Activated naive CD4-positive, alpha-beta T cell treated with Interleukin-2 at 50 U/mL for 16 hours (primary cell): ENCODE data around the gene MINDY4.
"Not testable (repeated sequence)": the region's sequence is repeated elsewhere in the genome, so short reads cannot be mapped to it uniquely, and the experiment has no call there.

Experiments used
- DNase-seq: peaks from one replicate; pipeline ENCODE4 v3.0.0-alpha.2; 2020

The MINDY4 gene

GRCh38 chr7:30805931-30806330 lies 34.7 kb downstream of the MINDY4 start:
- DNase-seq: no peak

GRCh38 chr7:30807477-30807876 lies 36.3 kb downstream of the MINDY4 start:
- not testable (repeated sequence) for DNase-seq

GRCh38 chr7:30807941-30808340 lies 36.7 kb downstream of the MINDY4 start:
- DNase-seq: not testable (repeated sequence)

- no peak for DNase-seq
Measured at GRCh38 chr7:30810986-30811385, 39.8 kb downstream of the MINDY4 start.

GRCh38 chr7:30812676-30813075 lies 41.5 kb downstream of the MINDY4 start:
- DNase-seq: no peak

GRCh38 chr7:30813466-30813865 lies 42.2 kb downstream of the MINDY4 start:
- DNase-seq: no peak

- no peak for DNase-seq
Measured at GRCh38 chr7:30814700-30815387, 43.6 kb downstream of the MINDY4 start.

- no peak for DNase-seq
Measured at GRCh38 chr7:30815388-30815854, 44.2 kb downstream of the MINDY4 start.

- DNase-seq: no peak
Measured at GRCh38 chr7:30815951-30816644, 44.9 kb downstream of the MINDY4 start.

GRCh38 chr7:30816645-30817370 lies 45.6 kb downstream of the MINDY4 start:
- no peak for DNase-seq

- DNase-seq: no peak
Measured at GRCh38 chr7:30817371-30817767, 46.2 kb downstream of the MINDY4 start.

GRCh38 chr7:30824821-30825720 lies 53.9 kb downstream of the MINDY4 start:
- DNase-seq: no peak

- DNase-seq: no peak
Measured at GRCh38 chr7:30826181-30826580, 55.0 kb downstream of the MINDY4 start.

GRCh38 chr7:30828591-30828990 lies 57.4 kb downstream of the MINDY4 start:
- no peak for DNase-seq

GRCh38 chr7:30829471-30829870 lies 58.3 kb downstream of the MINDY4 start:
- DNase-seq: no peak

GRCh38 chr7:30831227-30831626 lies 60.0 kb downstream of the MINDY4 start:
- no peak for DNase-seq

- DNase-seq: no peak
Measured at GRCh38 chr7:30831936-30832335, 60.7 kb downstream of the MINDY4 start.

GRCh38 chr7:30834017-30834674 lies 62.9 kb downstream of the MINDY4 start:
- DNase-seq: not testable (repeated sequence)

- DNase-seq: no peak
Measured at GRCh38 chr7:30835396-30835915, 64.2 kb downstream of the MINDY4 start.

GRCh38 chr7:30836991-30837390 lies 65.8 kb downstream of the MINDY4 start:
- DNase-seq: no peak

GRCh38 chr7:30837581-30837980 lies 66.4 kb downstream of the MINDY4 start:
- DNase-seq: no peak

- DNase-seq: no peak
Measured at GRCh38 chr7:30838008-30838407, 66.8 kb downstream of the MINDY4 start.
